H1 (cell line): Measurements from ENCODE around the gene KCNK7. TPM values are rescaled to one million over a fixed set of nuclear protein-coding genes. Genes with fewer than 3 reads are reported as not detected.

Experiments used
- ASH2L ChIP-seq: fragments of 200-600, 300-600 bp; sonication (generic); IDR thresholded peaks from one replicate; pipeline ENCODE4 v1.7.1; 2017; ENCODE audit warnings: low read length
- BACH1 ChIP-seq: IDR thresholded peaks from 2 replicates; pipeline ENCODE4 v1.6.1; 2012; ENCODE audit warnings: low read length, improper control_type of control experiment
- CBX8 ChIP-seq: fragments of 300-800, 300-1000 bp; sonication (generic); IDR thresholded peaks from 2 replicates; pipeline ENCODE4 v1.7.1; 2016; ENCODE audit warnings: low read depth, low read length, borderline replicate concordance
- CEBPB ChIP-seq: IDR thresholded peaks from 2 replicates; pipeline ENCODE4 v1.6.1; 2012; ENCODE audit warnings: low read depth, low read length
- CREB1 ChIP-seq: IDR thresholded peaks from 2 replicates; pipeline ENCODE4 v1.6.1; 2012; ENCODE audit warnings: inconsistent platforms
- EP300 ChIP-seq, 2 experiments: IDR thresholded peaks; 1 replicate in 1 of 2; 2 replicates in 1 of 2; pipeline ENCODE4 v1.6.1; 2011 to 2012; ENCODE audit warnings: low read depth in 2 of 2, low read length in 2 of 2, mild to moderate bottlenecking in 2 of 2, borderline replicate concordance in 1 of 2, inconsistent platforms in 1 of 2, moderate library complexity in 1 of 2
- FOSL1 ChIP-seq: IDR thresholded peaks from 2 replicates; pipeline ENCODE4 v1.6.1; 2011; ENCODE audit warnings: mild to moderate bottlenecking, low read depth, low read length, moderate library complexity; ENCODE audit not compliant: insufficient read depth
- HDAC2 ChIP-seq, 2 experiments: fragments of 300-600 bp in 1 of 2; sonication (generic) in 1 of 2; IDR thresholded peaks; 2 replicates each; pipeline ENCODE4 v1.6.1; 2011 to 2012; ENCODE audit warnings: low read depth in 2 of 2, low read length in 2 of 2, mild to moderate bottlenecking in 2 of 2, moderate library complexity in 2 of 2, borderline replicate concordance in 1 of 2, inconsistent platforms in 1 of 2
- KDM4A ChIP-seq: IDR thresholded peaks from one replicate; pipeline ENCODE4 v1.7.1; 2012; ENCODE audit warnings: low read depth, mild to moderate bottlenecking, moderate library complexity, low read length, inconsistent platforms; ENCODE audit not compliant: severe bottlenecking
- POLR2A ChIP-seq, 2 experiments: IDR thresholded peaks; 1 replicate in 1 of 2; 2 replicates in 1 of 2; pipeline ENCODE4 v1.6.1; 2011; ENCODE audit warnings: low read depth in 2 of 2, low read length in 2 of 2, mild to moderate bottlenecking in 2 of 2; ENCODE audit errors: control extremely low read depth in 1 of 2
- RNF2 ChIP-seq: fragments of 200-900, 300-1000 bp; sonication (generic); IDR thresholded peaks from 2 replicates; pipeline ENCODE4 v1.7.1; 2016; ENCODE audit warnings: borderline replicate concordance, low read depth, mild to moderate bottlenecking, antibody characterized with exemption, low read length; ENCODE audit not compliant: poor library complexity, severe bottlenecking; ENCODE audit errors: missing control alignments
- SP1 ChIP-seq: IDR thresholded peaks from 2 replicates; pipeline ENCODE4 v1.6.1; 2011; ENCODE audit warnings: low read depth, low read length
- TBP ChIP-seq: IDR thresholded peaks from 2 replicates; pipeline ENCODE4 v1.6.1; 2011; ENCODE audit warnings: low read depth, low read length, improper control_type of control experiment
- TCF12 ChIP-seq: IDR thresholded peaks from 2 replicates; pipeline ENCODE4 v1.6.1; 2011; ENCODE audit warnings: low read depth, mild to moderate bottlenecking, low read length
- polyA plus RNA-seq, 7 experiments: library from polyadenylated mRNA; depleted of rRNA in 3 of 7; stranded (reverse) in 5 of 7; unstranded in 2 of 7; fragments of >200 nt in 5 of 7; fragments of 200-250 nt in 2 of 7; gene quantifications; 1 replicate in 5 of 7; 2 replicates in 1 of 7; 4 replicates in 1 of 7; pipeline versions ENCODE4 v1.2.1 to v1.2.3, GENCODE V29; 2011 to 2013; ENCODE audit warnings: missing spikeins in 2 of 7, mixed read lengths in 2 of 7
- total RNA-seq: library from RNA; stranded (reverse); fragmentation: NEBNext Ultra II Directional; extraction: Animal tissue kit (Norgen Biotek cat#: 25700); gene quantifications from 2 replicates; pipeline ENCODE4 v1.2.1, GENCODE V29; 2021

Gene KCNK7
- total and polyA plus RNA-seq, 2 of the 8 experiments (the other 6 are each of a cell fraction or from before 2014, with no cell fraction given) = 0.74 to 1.0 TPM

GRCh38 chr11:65606876-65607613 lies 11.4 kb upstream of the KCNK7 start (continued):
- TF ChIP-seq ASH2L (peak; percentile 53), POLR2A (IDR thresholded peaks at IDR 0.05; ENCODE audit: control extremely low read depth in 1 of 2, low read depth in 2 of 2, low read length in 2 of 2) (peak in 1 of 2 experiments; percentile 35; a peak in 1 of 3 replicates), KDM4A (peak; percentile 82), FOSL1 (0 out of 2 replicates have a peak, but pooled peaks have one; percentile 38), BACH1 (peak; percentile 86), TBP (peak; percentile 38; the same call in 1 of the 2 replicates), TCF12 (no peak; the same call in 1 of the 2 replicates), RNF2 (peak; percentile 59), HDAC2 (IDR thresholded peaks at IDR 0.05; ENCODE audit: borderline replicate concordance in 1 of 2, low read depth in 2 of 2, low read length in 2 of 2) (peak in 1 of 2 experiments; percentile 62; a peak in 2 of 4 replicates), SP1 (peak; percentile 86), EP300 (IDR thresholded peaks at IDR 0.05; ENCODE audit: borderline replicate concordance in 1 of 2, low read depth in 2 of 2, low read length in 2 of 2) (no peak), CBX8 (no peak), CEBPB (no peak; the same call in 1 of the 2 replicates), CREB1 (peak; percentile 62)
